HT1080 (cell line): ENCODE data around the gene ZBTB18. TPM values are rescaled to one million over a fixed set of nuclear protein-coding genes. Genes with fewer than 3 reads are reported as not detected.

Experiments used
- DNase-seq: peaks from one replicate; pipeline ENCODE4 v3.0.0-alpha.2; 2015; ENCODE audit warnings: low read depth
- total RNA-seq: library from RNA; depleted of rRNA; stranded (reverse); fragments of >200 nt; shearing (Covaris generic); gene quantifications from 2 replicates; pipeline ENCODE4 v1.2.3, GENCODE V29; 2014

ZBTB18 gene
- total RNA-seq, 1 experiment from 2014 or later = 16.7 TPM

- DNase-seq = no peak
These were observed 9.6 kb downstream of the ZBTB18 start for GRCh38 chr1:244060686-244061085.

GRCh38 chr1:244062156-244062725 is 11.2 kb downstream of the ZBTB18 start:
- DNase-seq = no peak

- no peak for DNase-seq
These were observed 12.4 kb downstream of the ZBTB18 start for GRCh38 chr1:244063498-244063897.

GRCh38 chr1:244064621-244065020 is 13.5 kb downstream of the ZBTB18 start:
- no peak for DNase-seq

- DNase-seq = no peak
These were observed 14.1 kb downstream of the ZBTB18 start for GRCh38 chr1:244065063-244065793.

GRCh38 chr1:244065960-244066388 is 14.9 kb downstream of the ZBTB18 start:
- DNase-seq = no peak

GRCh38 chr1:244066954-244067716 is 16.1 kb downstream of the ZBTB18 start:
- no peak for DNase-seq

- peak; percentile 45 for DNase-seq
These were observed 16.8 kb downstream of the ZBTB18 start for GRCh38 chr1:244067893-244068292.

GRCh38 chr1:244068567-244068966 is 17.5 kb downstream of the ZBTB18 start:
- DNase-seq = peak; percentile 51

GRCh38 chr1:244069326-244069898 is 18.3 kb downstream of the ZBTB18 start:
- DNase-seq = no peak

- DNase-seq = no peak
These were observed 23.6 kb downstream of the ZBTB18 start for GRCh38 chr1:244074559-244075171.

GRCh38 chr1:244075247-244075722 is 24.2 kb downstream of the ZBTB18 start:
- DNase-seq = no peak

- DNase-seq = no peak
These were observed 25.7 kb downstream of the ZBTB18 start for GRCh38 chr1:244076740-244077139.

GRCh38 chr1:244077473-244078220 is 26.6 kb downstream of the ZBTB18 start:
- DNase-seq = no peak

- no peak for DNase-seq
These were observed 29.4 kb downstream of the ZBTB18 start for GRCh38 chr1:244080343-244080929.

GRCh38 chr1:244082969-244083368 is 31.9 kb downstream of the ZBTB18 start:
- DNase-seq = no peak

- DNase-seq = no peak
These were observed 32.4 kb downstream of the ZBTB18 start for GRCh38 chr1:244083383-244083943.

GRCh38 chr1:244084763-244085162 is 33.7 kb downstream of the ZBTB18 start:
- no peak for DNase-seq

GRCh38 chr1:244085891-244086290 is 34.8 kb downstream of the ZBTB18 start:
- no peak for DNase-seq

GRCh38 chr1:244087021-244087560 is 36.0 kb downstream of the ZBTB18 start:
- DNase-seq = no peak
